ENCODE data around the gene CEP57L1. TPM values are rescaled to one million over a fixed set of nuclear protein-coding genes. Genes with fewer than 3 reads are reported as not detected.

Gene CEP57L1
- total and polyA plus RNA-seq, 9 of the 15 experiments (the other 6 are each of a cell fraction or from before 2014, with no cell fraction given) = 39.4 to 88.6 (median 61.8) TPM

GRCh38 chr6:109094416-109095035, 781 bp upstream of the CEP57L1 start, which contains the start of gene SESN1 (continued):
- TF ChIP-seq DEAF1 (CRISPR knock-in tag; IDR thresholded peaks at IDR 0.05) (peak; percentile 27; the same call in 1 of the 2 replicates), KLF1 (tag; IDR thresholded peaks at IDR 0.05) (peak; percentile 46; the same call in 1 of the 2 replicates), CBX8 (IDR thresholded peaks at IDR 0.05; ENCODE audit: borderline replicate concordance, extremely low read depth, low read depth, low read length, poor library complexity, severe bottlenecking) (no peak), ZNF76 (CRISPR knock-in tag; IDR thresholded peaks at IDR 0.05; ENCODE audit: borderline replicate concordance) (peak; percentile 78; the same call in 1 of the 2 replicates), PHF8 (IDR thresholded peaks at IDR 0.05; ENCODE audit: borderline replicate concordance, low read length) (peak; percentile 78; the same call in 1 of the 2 replicates), TBP (optimal IDR thresholded peaks at IDR 0.05; ENCODE audit: low read depth, low read length) (peak; percentile 27), RAD21 (CRISPR knock-in tag; conservative IDR thresholded peaks at IDR 0.05 in 1 of 2, IDR thresholded peaks at IDR 0.05 in 1 of 2) (peak; percentile 19 to 25; a peak in 3 of 4 replicates), GABPB1 (CRISPR knock-in tag; IDR thresholded peaks at IDR 0.05) (peak; percentile 83), GABPA (tag; conservative IDR thresholded peaks at IDR 0.05; ENCODE audit: low read depth) (no peak), ZNF77 (CRISPR knock-in tag; IDR thresholded peaks at IDR 0.05) (no peak), ZNF586 (CRISPR knock-in tag; conservative IDR thresholded peaks at IDR 0.05) (no peak), DLX4 (CRISPR knock-in tag; IDR thresholded peaks at IDR 0.05) (no peak), ZNF75A (CRISPR knock-in tag; IDR thresholded peaks at IDR 0.05) (0 out of 2 replicates have a peak, but pooled peaks have one; percentile 39)
- TF ChIP-seq, protein P1, sequence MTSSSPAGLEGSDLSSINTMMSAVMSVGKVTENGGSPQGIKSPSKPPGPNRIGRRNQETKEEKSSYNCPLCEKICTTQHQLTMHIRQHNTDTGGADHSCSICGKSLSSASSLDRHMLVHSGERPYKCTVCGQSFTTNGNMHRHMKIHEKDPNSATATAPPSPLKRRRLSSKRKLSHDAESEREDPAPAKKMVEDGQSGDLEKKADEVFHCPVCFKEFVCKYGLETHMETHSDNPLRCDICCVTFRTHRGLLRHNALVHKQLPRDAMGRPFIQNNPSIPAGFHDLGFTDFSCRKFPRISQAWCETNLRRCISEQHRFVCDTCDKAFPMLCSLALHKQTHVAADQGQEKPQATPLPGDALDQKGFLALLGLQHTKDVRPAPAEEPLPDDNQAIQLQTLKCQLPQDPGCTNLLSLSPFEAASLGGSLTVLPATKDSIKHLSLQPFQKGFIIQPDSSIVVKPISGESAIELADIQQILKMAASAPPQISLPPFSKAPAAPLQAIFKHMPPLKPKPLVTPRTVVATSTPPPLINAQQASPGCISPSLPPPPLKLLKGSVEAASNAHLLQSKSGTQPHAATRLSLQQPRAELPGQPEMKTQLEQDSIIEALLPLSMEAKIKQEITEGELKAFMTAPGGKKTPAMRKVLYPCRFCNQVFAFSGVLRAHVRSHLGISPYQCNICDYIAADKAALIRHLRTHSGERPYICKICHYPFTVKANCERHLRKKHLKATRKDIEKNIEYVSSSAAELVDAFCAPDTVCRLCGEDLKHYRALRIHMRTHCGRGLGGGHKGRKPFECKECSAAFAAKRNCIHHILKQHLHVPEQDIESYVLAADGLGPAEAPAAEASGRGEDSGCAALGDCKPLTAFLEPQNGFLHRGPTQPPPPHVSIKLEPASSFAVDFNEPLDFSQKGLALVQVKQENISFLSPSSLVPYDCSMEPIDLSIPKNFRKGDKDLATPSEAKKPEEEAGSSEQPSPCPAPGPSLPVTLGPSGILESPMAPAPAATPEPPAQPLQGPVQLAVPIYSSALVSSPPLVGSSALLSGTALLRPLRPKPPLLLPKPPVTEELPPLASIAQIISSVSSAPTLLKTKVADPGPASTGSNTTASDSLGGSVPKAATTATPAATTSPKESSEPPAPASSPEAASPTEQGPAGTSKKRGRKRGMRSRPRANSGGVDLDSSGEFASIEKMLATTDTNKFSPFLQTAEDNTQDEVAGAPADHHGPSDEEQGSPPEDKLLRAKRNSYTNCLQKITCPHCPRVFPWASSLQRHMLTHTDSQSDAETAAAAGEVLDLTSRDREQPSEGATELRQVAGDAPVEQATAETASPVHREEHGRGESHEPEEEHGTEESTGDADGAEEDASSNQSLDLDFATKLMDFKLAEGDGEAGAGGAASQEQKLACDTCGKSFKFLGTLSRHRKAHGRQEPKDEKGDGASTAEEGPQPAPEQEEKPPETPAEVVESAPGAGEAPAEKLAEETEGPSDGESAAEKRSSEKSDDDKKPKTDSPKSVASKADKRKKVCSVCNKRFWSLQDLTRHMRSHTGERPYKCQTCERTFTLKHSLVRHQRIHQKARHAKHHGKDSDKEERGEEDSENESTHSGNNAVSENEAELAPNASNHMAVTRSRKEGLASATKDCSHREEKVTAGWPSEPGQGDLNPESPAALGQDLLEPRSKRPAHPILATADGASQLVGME (CRISPR knock-in tag; IDR thresholded peaks at IDR 0.05) = peak; percentile 84; the same call in 1 of the 2 replicates
- TF ChIP-seq, protein P2, sequence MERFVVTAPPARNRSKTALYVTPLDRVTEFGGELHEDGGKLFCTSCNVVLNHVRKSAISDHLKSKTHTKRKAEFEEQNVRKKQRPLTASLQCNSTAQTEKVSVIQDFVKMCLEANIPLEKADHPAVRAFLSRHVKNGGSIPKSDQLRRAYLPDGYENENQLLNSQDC (CRISPR knock-in tag; IDR thresholded peaks at IDR 0.05) = 0 out of 2 replicates have a peak, but pooled peaks have one; percentile 17
- TF ChIP-seq, protein P3, sequence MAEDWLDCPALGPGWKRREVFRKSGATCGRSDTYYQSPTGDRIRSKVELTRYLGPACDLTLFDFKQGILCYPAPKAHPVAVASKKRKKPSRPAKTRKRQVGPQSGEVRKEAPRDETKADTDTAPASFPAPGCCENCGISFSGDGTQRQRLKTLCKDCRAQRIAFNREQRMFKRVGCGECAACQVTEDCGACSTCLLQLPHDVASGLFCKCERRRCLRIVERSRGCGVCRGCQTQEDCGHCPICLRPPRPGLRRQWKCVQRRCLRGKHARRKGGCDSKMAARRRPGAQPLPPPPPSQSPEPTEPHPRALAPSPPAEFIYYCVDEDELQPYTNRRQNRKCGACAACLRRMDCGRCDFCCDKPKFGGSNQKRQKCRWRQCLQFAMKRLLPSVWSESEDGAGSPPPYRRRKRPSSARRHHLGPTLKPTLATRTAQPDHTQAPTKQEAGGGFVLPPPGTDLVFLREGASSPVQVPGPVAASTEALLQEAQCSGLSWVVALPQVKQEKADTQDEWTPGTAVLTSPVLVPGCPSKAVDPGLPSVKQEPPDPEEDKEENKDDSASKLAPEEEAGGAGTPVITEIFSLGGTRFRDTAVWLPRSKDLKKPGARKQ (CRISPR knock-in tag; IDR thresholded peaks at IDR 0.05) = no peak
